Pons (tissue), 1 donor: ENCODE data around the gene C19orf53.
"Not testable (repeated sequence)": the region's sequence is repeated elsewhere in the genome, so short reads cannot be mapped to it uniquely, and the experiment has no call there.

Experiments used
- DNase-seq: peaks from one replicate; pipeline ENCODE4 v3.0.0-alpha.2; 2016; ENCODE audit warnings: low spot score

C19orf53 gene

DNA sequence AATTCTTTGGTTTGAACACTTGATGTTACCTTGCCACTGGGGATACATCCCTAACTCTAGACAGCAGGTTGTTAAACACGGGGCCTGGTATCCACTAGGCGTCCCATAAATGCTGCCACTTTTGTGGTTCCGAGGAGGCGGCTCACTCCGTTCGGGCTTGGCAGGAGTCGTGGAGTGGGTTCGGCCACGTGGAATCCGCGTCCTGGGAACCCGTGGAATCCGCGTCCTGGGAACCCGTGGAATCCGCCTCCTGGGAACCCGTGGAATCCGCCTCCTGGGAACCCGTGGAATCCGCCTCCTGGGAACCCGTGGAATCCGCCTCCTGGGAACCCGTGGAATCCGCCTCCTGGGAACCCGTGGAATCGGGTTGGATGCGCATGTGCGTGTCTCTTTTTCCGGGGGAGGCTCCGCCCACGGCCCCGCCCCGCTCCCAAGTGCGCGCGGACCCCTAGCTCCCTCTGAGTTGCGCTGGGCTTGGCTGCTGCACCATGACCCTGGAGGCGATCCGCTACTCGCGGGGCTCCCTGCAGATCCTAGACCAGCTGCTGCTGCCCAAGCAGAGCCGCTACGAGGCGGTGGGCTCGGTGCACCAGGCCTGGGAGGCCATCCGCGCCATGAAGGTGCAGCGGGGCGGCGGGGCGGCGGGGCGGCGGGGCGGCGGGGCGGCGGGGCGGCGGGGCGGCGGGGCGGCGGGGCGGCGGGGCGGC, 10.0 kb upstream of the C19orf53 start, which contains the start of gene MRI1:
TSS of gene MRI1 (plus strand) at position 422 of the 707 bp plus-strand sequence. CDS start at position 489, 67 bp downstream.
- DNase-seq: peak; percentile 40

GRCh38 chr19:13764821-13765394, 9.3 kb upstream of the C19orf53 start:
- no peak for DNase-seq

DNA sequence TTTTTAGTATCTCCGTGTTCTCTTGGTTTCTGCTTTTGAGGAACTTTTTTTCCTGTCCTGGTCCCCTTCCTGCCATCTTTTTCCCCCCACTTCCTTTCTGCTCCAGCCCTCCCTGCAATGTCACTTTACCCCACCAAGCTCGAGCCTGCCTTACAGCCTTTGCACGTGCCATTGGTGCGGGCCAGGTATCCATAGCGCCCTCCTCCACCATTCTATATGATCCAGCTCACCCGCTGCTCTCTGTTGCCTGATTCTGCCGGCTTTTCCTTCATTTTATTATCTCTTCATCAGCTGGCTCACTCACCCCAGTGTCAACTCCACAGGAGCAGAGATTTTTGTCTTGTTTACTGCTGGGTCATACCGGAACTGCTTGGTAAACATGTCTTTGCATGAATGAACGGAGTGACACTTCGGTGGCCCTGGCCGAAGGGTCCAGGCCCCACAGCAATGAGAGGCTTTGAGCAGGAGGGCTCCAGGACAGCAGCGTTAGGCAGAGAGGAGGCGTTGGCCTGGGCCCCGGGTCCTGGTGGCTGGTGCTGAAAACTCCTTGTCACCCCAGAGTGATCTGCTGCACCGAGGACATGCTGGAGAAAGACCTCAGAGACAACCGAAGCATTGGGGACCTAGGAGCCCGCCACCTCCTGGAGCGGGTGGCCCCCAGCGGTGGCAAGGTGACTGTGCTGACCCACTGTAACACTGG, 8.7 kb upstream of the C19orf53 start:
- no peak for DNase-seq

GRCh38 chr19:13766095-13766481, 8.2 kb upstream of the C19orf53 start:
- DNase-seq: no peak

GRCh38 chr19:13768510-13768909, 5.7 kb upstream of the C19orf53 start:
- DNase-seq: no peak

- no peak for DNase-seq
Observed at GRCh38 chr19:13770013-13770635, 4.1 kb upstream of the C19orf53 start.

DNA sequence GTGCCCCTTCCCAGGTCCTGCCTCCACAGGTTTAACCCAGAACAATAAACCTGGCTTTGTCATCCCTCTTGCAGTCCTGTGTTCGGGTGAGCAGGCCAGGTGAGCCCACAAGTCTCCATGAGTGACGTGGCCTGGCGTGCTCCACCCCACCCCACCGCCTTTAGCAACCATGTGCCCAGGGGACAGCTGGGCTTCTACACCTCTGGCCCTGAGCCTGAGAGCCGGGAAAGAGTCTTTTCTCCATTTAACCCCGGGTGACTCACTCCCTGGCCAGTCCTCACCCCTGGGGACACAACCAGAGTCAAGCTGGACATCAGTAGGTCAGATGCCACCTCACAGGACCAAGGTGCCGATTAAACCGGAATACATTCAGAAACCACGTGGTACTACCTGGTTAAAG, 4.1 kb downstream of the C19orf53 start:
- DNase-seq: no peak

DNA sequence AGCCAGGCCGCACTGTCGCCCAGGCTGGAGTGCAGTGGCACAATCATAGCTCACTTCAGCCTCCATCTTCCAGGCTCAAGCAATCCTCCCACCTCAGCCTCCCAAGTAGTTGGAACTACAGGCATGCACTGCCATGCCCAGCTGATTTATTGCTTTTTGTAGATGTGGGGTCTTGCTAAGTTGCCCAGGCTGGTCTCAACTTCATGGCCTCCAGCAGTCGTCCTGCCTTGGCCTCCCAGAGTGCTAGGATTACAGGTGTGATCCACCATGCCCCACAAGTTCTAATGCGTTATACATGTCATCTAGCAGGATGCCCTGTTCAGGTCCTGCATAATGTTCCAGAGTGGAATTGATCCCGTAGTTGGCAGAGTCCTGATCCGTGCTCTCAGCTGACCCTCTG, 4.6 kb downstream of the C19orf53 start:
- no peak for DNase-seq

- DNase-seq: not testable (repeated sequence)
Observed at GRCh38 chr19:13779794-13780193, 5.5 kb downstream of the C19orf53 start.

DNA sequence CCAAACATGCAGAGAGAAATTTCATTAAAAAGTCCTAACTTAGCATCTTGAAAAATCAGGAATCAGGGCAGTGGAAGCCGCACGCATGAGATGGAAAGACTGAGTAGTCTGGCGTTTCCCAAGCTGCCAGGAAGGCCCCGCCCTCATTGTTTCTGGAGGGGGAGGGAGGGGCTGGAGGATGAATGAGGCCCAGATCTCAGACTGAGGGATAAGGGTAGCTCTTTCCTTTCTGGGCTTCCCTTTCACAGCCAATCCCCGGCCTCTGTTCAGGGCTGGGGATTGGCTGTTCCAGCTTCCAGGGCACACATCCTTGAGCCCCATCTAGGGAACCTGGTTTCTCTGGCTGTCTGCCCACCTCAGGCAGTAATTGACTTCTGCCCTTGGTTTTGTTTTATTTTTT, 7.3 kb downstream of the C19orf53 start:
- peak; percentile 28 for DNase-seq

DNA sequence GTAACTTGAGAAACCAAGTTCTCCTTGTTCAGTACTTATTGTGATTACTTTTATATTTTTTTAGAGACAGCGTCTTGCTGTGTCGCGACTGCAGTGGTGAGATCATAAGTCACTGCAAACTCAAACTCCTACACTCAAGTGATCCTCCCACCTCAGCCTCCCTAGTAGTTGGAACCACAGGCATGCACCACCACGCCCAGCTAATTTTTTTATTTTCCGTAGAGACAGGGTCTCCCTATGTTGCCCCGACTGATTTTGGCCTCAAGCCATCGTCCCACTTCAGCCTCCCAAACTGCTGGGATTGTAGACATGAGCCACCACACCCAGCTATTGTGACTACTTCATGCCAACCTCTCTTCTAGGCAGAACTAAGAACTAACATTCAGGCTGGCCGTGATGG, 8.3 kb downstream of the C19orf53 start:
- DNase-seq: no peak

DNA sequence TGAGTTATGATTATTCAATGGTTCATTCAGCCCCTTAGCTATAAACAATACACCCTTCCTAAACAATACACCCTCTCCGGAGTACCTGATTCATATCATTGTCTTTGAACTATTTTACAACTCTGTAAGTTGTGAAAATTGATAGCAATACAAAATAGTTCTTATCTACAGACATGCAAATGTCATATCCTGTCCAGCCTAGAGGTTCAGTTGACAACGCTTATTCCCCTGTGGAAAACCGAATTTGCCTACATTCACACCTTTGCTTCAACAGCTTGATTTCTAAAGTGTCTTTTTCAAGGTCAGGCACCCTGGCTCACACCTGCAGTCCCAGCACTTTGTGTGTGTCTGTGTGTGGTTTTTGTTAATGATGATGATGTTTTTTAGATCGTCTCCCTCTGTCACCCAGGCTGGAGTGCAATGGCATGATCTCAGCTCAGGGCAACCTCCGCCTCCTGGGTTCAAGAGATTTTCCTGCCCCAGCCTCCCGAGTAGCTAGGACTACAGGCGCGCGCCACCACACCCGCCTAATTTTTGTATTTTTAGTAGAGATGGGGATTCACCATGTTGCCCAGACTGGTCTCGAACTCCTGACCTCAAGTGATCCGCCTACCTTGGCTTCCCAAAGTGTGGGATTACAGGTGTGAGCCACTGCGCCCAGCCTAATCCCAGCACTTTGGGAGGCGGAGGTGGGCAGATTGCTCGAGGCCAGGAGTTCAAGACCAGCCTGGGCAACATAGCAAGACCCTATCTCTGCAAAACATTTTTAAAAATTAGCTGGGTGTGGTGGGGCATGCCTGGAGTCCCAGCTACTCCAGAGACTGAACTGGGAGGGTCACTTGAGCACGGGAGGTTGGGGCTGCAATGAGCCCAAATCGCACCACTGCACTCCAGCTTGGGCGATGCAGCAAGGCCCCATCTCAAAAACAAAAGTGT, 9.6 kb downstream of the C19orf53 start:
- DNase-seq: no peak

DNA sequence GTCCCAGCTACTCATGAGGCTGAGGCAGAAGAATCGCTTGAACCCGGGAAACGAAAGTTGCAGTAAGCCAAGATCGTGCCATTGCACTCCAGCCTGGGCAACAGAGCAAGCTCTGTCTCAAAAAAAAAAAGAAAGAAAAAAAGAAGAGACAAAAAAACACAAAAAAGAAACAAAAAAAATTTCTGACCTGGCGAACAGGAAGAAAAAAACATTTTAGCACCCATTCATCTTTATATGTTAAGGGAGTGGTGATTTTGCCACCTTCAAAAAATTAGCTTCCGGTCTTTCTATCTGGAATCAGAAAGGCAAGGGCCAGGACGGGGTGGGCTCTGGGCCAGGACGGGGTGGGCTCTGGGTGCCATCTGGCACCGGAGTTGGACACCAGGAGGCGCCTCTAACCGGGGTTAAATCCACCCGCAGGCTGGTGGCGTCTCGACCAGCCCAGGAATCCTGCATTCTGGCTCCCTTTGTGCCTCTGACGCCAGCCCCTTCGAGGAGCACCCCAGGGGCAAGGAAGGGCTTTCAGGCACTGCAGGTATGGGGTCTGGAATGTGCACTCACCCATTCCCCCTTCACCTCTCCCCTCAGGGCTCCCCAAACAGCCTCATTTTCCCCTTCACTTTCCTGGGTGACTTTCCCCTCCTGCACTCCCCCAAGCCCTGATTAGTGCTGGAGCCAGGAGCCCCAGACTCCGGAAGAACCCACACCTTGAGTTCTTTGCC, 10.6 kb downstream of the C19orf53 start:
- DNase-seq: peak; percentile 42

GRCh38 chr19:13788991-13789390, 14.7 kb downstream of the C19orf53 start:
- DNase-seq: no peak

GRCh38 chr19:13790354-13790753, 16.1 kb downstream of the C19orf53 start:
- DNase-seq: no peak

- not testable (repeated sequence) for DNase-seq
Observed at GRCh38 chr19:13793317-13793716, 19.1 kb downstream of the C19orf53 start.

DNA sequence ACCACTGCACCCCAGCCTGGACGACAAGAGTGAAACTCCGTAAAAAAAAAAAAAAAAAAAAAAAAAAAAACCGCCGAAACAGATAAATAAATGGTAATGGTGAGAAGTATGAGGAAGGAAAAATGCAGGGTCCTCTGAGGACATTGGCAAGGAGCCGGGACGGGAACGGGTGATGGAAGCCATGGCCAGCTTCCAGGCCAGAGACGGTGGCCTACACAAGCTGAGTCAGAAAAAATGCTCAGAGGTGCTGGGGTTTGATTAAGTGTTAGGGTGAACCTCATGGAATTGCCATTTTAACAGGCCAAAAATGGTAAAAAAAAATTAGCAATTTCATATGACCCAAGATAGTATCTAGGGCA, 20.1 kb downstream of the C19orf53 start:
- no peak for DNase-seq

- DNase-seq: peak; percentile 99
Observed at GRCh38 chr19:13794757-13795589, 20.7 kb downstream of the C19orf53 start, which contains the start of gene ZSWIM4. Gene ZSWIM4, plus strand, starts transcription at chr19:13795443. Its CDS starts 206 bp downstream, at chr19:13795649.

- DNase-seq: no peak
Observed at GRCh38 chr19:13795595-13796300, 21.5 kb downstream of the C19orf53 start.
